Ovary (tissue), 9 donors: ENCODE data around the gene HCLS1. TPM values are rescaled to one million over a fixed set of nuclear protein-coding genes. Genes with fewer than 3 reads are reported as not detected.
"Not testable (repeated sequence)": the region's sequence is repeated elsewhere in the genome, so short reads cannot be mapped to it uniquely, and the experiment has no call there.

Source experiments
- DNase-seq, 5 donors: peaks; one replicate each; pipeline ENCODE4 v3.0.0-alpha.2; 2019 to 2020
- H3K27ac ChIP-seq, 2 donors: fragments of 200-600 bp; one replicate each; pipeline versions ENCODE4 v1.5.1 to v1.8.0; 2019 to 2022
- H3K27me3 ChIP-seq: fragments of 200-600 bp; one replicate; pipeline ENCODE4 v1.8.0; 2022
- H3K36me3 ChIP-seq: fragments of 200-600 bp; sonication (generic); one replicate; pipeline ENCODE4 v1.5.1; 2019
- H3K4me1 ChIP-seq: one replicate; pipeline ENCODE4 v1.8.1; 2013; ENCODE audit warnings: mild to moderate bottlenecking, moderate library complexity; ENCODE audit not compliant: insufficient read depth
- H3K4me3 ChIP-seq: fragments of 200-600 bp; sonication (generic); one replicate; pipeline ENCODE4 v1.5.1; 2017
- H3K9me3 ChIP-seq, 2 donors: fragments of 200-600 bp in 1 of 2; sonication (generic) in 1 of 2; one replicate each; pipeline versions ENCODE4 v1.5.1 to v1.8.1; 2013 to 2019; ENCODE audit warnings: mild to moderate bottlenecking in 1 of 2, moderate library complexity in 1 of 2
- EP300 ChIP-seq: sonication (generic); formaldehyde crosslinking; IDR thresholded peaks from one replicate; pipeline ENCODE4 v1.6.1; 2017; ENCODE audit warnings: antibody characterized with exemption
- POLR2A ChIP-seq: fragments of 450-650 bp; IDR thresholded peaks from one replicate; pipeline ENCODE4 v1.6.1; 2017; ENCODE audit warnings: antibody characterized with exemption, mild to moderate bottlenecking, moderate library complexity
- WGBS, 3 donors: extraction: QIAGEN DNeasy Blood & Tissue Kit in 1 of 3; methylation state at CpG; one replicate each; pipeline versions ENCODE4 v1.1.5 to v1.1.7; 2013 to 2017; 5-methylcytosine and 5-hydroxymethylcytosine counted together
- intact Hi-C, 4 donors: fragments of 100-400 bp; cut with DNase I; formaldehyde crosslinking; loops; one replicate each; pipeline versions ENCODE4 v1.11.0 to v1.15.1; 2022 to 2023
- polyA plus RNA-seq, 2 donors: library from polyadenylated mRNA; stranded (reverse); fragments of 200-250 nt in 1 of 2; fragments of 350-450 nt in 1 of 2; fragmentation: Illumina TruSeq in 1 of 2; extraction: RNeasy Lipid Tissue Mini Kit (QIAGEN cat#74804) in 1 of 2; gene quantifications; one replicate each; pipeline ENCODE4 v1.2.3, GENCODE V29; 2013 to 2014
- total RNA-seq, 7 donors: library from RNA; depleted of rRNA in 2 of 7; stranded (reverse); fragments of >200 nt in 2 of 7; fragmentation: NEBNext Ultra II Directional in 3 of 7; extraction: Animal tissue kit (Norgen Biotek cat#: 25700) in 3 of 7; gene quantifications; one replicate each; pipeline versions ENCODE4 v1.1.0 to v1.2.4, GENCODE V29; 2016 to 2023
- TF ChIP-seq, protein P1 (sequence below), 3 donors: fragments of 450-650 bp in 2 of 3; fragments of 200-600 bp in 1 of 3; IDR thresholded peaks; one replicate each; pipeline versions ENCODE4 v1.5.1 to v1.8.0; 2016 to 2022; ENCODE audit warnings: antibody characterized with exemption in 3 of 3, mild to moderate bottlenecking in 1 of 3
- donor health status: DM: no; HTN: no; CAD: no; lungs with moderate emphysema.
- donor health status: DM: no; HTN: no; CAD: no.
- donor health status: Bipolar disorder and iron deficiency.
- donor health status: DM: yes; HTN: yes; CAD: no.
- donor health status: DM: no; HTN: no; CAD: no.
- donor health status: DM: yes; HTN: yes; CAD: no.

Gene HCLS1
- total and polyA plus RNA-seq, 9 donors, result 7.0 to 45.9 (median 13.3) TPM

DNA sequence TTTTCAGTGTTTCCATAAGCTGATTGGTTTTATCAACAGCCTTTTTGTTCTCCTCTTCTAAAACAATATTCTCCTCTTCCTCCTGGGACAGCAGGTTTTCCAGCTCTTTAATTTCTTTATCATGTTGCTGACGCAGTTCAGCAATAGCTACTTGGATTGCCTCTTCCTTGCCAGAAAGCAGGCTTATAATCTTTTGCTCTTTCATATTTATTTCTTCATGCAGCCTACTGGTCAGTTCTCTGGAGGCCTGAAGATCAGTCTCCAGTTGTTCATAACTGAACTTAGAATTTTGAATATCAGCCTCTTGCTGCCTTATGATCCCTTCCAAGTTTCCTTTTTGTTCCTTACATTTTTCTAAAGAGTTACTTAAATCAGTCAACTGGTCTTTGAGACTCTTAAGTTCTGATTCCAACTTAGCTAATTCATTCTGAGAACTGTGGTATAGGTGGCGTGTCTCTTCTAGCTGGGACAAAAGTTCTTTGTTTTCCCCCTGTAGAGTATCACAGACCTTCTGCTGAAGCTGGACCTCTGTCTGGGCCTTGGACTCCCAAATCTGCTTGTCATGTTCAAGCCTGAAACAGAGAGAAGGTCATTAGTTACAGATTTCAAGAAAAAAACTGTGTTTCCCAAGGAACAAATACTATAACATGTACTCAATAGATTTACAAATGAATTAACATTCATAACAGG is 31.5 kb upstream of the HCLS1 start:
- TF ChIP-seq, protein P1, sequence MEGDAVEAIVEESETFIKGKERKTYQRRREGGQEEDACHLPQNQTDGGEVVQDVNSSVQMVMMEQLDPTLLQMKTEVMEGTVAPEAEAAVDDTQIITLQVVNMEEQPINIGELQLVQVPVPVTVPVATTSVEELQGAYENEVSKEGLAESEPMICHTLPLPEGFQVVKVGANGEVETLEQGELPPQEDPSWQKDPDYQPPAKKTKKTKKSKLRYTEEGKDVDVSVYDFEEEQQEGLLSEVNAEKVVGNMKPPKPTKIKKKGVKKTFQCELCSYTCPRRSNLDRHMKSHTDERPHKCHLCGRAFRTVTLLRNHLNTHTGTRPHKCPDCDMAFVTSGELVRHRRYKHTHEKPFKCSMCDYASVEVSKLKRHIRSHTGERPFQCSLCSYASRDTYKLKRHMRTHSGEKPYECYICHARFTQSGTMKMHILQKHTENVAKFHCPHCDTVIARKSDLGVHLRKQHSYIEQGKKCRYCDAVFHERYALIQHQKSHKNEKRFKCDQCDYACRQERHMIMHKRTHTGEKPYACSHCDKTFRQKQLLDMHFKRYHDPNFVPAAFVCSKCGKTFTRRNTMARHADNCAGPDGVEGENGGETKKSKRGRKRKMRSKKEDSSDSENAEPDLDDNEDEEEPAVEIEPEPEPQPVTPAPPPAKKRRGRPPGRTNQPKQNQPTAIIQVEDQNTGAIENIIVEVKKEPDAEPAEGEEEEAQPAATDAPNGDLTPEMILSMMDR (IDR thresholded peaks at IDR 0.05), result no peak
- no peak for TF ChIP-seq POLR2A
- TF ChIP-seq EP300, result no peak
- H3K27ac ChIP-seq, result no peak overlapping the region
- H3K36me3 ChIP-seq, result no peaks in the 10 kb centered on the region

DNA sequence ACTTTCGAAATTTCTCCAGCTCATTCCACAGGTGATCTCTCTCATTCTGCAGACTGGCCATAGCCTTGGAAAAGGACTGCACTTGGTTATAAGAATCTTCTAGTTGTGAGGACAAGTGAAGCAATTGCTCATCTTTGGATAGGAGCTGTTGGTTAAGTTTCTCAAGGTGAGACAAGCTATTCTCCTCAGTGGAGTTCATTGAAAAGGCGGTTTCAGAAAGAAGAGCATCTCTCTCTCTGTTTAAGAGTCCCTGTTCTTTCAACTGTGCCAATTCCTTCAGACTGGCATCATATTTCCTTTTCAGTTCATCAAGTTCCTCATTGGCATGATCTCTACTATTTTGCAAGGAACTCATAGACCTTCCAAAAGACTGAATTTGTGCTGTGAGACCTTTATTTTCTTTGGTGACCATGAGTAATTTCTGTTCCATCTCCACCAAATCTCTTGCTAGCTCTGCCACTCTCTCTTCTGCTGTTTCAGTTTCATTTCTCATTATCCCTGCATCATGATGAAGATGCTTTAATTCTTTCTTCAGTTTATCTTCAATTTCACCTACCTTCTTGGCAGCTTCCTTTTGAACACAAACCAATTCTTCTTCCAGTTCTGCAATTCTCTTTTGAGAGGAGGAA is 30.2 kb upstream of the HCLS1 start:
- H3K4me1 ChIP-seq, result no peaks in the 10 kb centered on the region
- WGBS, 3 donors, result 98 to 100% (median 100%) methylated on average over 2 of the region's 2 CpGs
- no peak overlapping the region for H3K27ac ChIP-seq
- no peak overlapping the region for H3K4me3 ChIP-seq
- no peak for DNase-seq
- TF ChIP-seq, protein P1 (IDR thresholded peaks at IDR 0.05), result no peak
- TF ChIP-seq POLR2A (no peak), EP300 (no peak)
- H3K36me3 ChIP-seq, result no peaks in the 10 kb centered on the region
- intact Hi-C loops, result no loop called here
- H3K27me3 ChIP-seq, result no peaks in the 10 kb centered on the region
- no peaks in the 10 kb centered on the region for H3K9me3 ChIP-seq

More for the DNA sequence above, 31.5 kb upstream of the HCLS1 start:
- DNase-seq, result no peak
- Histone ChIP-seq H3K4me1 (no peaks in the 10 kb centered on the region), H3K27me3 (no peaks in the 10 kb centered on the region), H3K4me3 (no peak overlapping the region), H3K9me3 (no peaks in the 10 kb centered on the region)
- intact Hi-C loops, result no loop called here
- WGBS, 3 donors, result 81 to 86% (median 85%) methylated on average over 2 of the region's 2 CpGs

- H3K36me3 ChIP-seq, H3K27ac ChIP-seq, H3K27me3 ChIP-seq, H3K9me3 ChIP-seq, H3K4me1 ChIP-seq, DNase-seq, intact Hi-C loops, H3K4me3 ChIP-seq: not testable (repeated sequence)
- 94 to 96% (median 95%) methylated on average over 29 to 31 of the region's 31 CpGs for WGBS, 3 donors
These were observed 28.0 kb upstream of the HCLS1 start for GRCh38 chr3:121688747-121689146.

GRCh38 chr3:121681792-121682191 is 21.1 kb upstream of the HCLS1 start:
- H3K9me3 ChIP-seq, result no peaks in the 10 kb centered on the region
- no peak for TF ChIP-seq EP300
- TF ChIP-seq, protein P1 (IDR thresholded peaks at IDR 0.05), result no peak
- TF ChIP-seq POLR2A, result no peak
- no peaks in the 10 kb centered on the region for H3K27me3 ChIP-seq
- 82 to 97% (median 84%) methylated on average over 1 of the region's 1 CpG for WGBS, 3 donors
- no peaks in the 10 kb centered on the region for H3K4me1 ChIP-seq
- intact Hi-C loops, result no loop called here
- no peak overlapping the region for H3K27ac ChIP-seq
- no peaks in the 10 kb centered on the region for H3K36me3 ChIP-seq
- DNase-seq, result no peak
- H3K4me3 ChIP-seq, result no peak overlapping the region

DNA sequence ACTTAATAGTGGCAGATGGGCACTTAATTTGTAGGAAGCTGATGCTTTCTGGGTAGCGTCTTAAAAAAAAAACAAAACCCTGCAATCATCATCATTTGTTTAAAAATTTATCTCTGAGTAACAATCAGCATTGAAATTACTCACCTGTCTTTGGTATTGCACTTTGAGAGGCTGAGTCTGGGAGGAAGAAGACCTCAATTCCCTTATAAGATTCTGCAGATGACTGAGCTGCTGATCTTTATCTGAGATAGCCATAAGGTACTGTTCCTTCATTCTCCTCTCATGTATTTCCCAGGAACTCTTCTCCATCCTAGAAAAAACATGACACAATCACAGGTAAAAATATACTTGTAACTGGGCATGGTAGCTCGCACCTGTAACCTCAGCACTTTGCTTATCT is 16.4 kb upstream of the HCLS1 start:
- Histone ChIP-seq H3K9me3 (no peaks in the 10 kb centered on the region), H3K27ac (no peak overlapping the region), H3K4me1 (no peaks in the 10 kb centered on the region), H3K36me3 (no peaks in the 10 kb centered on the region), H3K4me3 (no peak overlapping the region), H3K27me3 (no peaks in the 10 kb centered on the region)
- no peak for DNase-seq
- TF ChIP-seq POLR2A (no peak), EP300 (no peak)
- TF ChIP-seq, protein P1 (IDR thresholded peaks at IDR 0.05), result no peak
- 93 to 98% (median 96%) methylated on average over 2 of the region's 2 CpGs for WGBS, 3 donors
- intact Hi-C loops, result no loop called here
